GM21529 (cell line): ENCODE data around the gene PEX14.

Source experiments
- ATAC-seq: cut with Tn5 transposase; IDR thresholded peaks from one replicate; pipeline ENCODE4 v1.9.1; 2021; ENCODE audit not compliant: unreplicated experiment

Gene PEX14

GRCh38 chr1:10642403-10643080 is 167.8 kb downstream of the PEX14 start:
- no peak for ATAC-seq

- ATAC-seq = no peak
These were observed 169.0 kb downstream of the PEX14 start for GRCh38 chr1:10643607-10644306.

- no peak for ATAC-seq
These were observed 169.8 kb downstream of the PEX14 start for GRCh38 chr1:10644307-10645128.

- no peak for ATAC-seq
These were observed 171.7 kb downstream of the PEX14 start for GRCh38 chr1:10646347-10646861.

GRCh38 chr1:10647414-10648170 is 172.8 kb downstream of the PEX14 start:
- no peak for ATAC-seq

- no peak for ATAC-seq
These were observed 174.2 kb downstream of the PEX14 start for GRCh38 chr1:10648689-10649516.

- no peak for ATAC-seq
These were observed 174.9 kb downstream of the PEX14 start for GRCh38 chr1:10649517-10650201.

GRCh38 chr1:10650556-10651388 is 176.0 kb downstream of the PEX14 start:
- ATAC-seq = no peak

GRCh38 chr1:10651389-10651766 is 176.6 kb downstream of the PEX14 start:
- ATAC-seq = no peak

- no peak for ATAC-seq
These were observed 177.0 kb downstream of the PEX14 start for GRCh38 chr1:10651793-10652192.

GRCh38 chr1:10652626-10653025 is 177.9 kb downstream of the PEX14 start:
- no peak for ATAC-seq

- no peak for ATAC-seq
These were observed 178.8 kb downstream of the PEX14 start for GRCh38 chr1:10653370-10654125.

GRCh38 chr1:10655002-10655401 is 180.3 kb downstream of the PEX14 start:
- no peak for ATAC-seq

GRCh38 chr1:10656431-10656830 is 181.7 kb downstream of the PEX14 start:
- no peak for ATAC-seq

GRCh38 chr1:10657088-10657847 is 182.5 kb downstream of the PEX14 start:
- no peak for ATAC-seq

GRCh38 chr1:10658396-10659066 is 183.8 kb downstream of the PEX14 start:
- ATAC-seq = no peak

GRCh38 chr1:10659218-10659617 is 184.5 kb downstream of the PEX14 start:
- no peak for ATAC-seq
